ENCODE data around the gene SLC25A21.
A peak's percentile ranks its signal among the peaks of the same experiment; 100 is the strongest.

Gene SLC25A21

DNA sequence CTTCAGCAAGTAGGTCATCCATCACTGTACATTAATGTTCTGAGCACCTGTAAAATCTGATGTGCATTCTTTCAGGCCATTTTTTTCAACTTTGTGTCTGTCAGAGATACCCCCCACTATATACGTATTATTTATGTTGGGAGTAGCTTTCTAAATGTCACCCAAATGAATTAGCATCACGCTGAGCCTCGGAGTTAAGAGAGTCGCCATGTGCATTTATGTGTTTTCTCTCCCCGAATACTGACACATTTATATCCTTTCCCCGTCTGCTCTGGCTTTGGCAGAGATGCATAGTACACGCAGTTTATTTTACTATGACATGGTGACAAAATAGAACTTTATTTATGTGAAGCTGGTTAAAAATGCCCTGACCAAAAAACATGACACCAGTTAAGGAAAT lies 216.4 kb downstream of the SLC25A21 start:
- FAIRE-seq = no peak
- DNase-seq (ENCODE audit: extremely low spot score, insufficient read length, low read depth) = no peak

DNA sequence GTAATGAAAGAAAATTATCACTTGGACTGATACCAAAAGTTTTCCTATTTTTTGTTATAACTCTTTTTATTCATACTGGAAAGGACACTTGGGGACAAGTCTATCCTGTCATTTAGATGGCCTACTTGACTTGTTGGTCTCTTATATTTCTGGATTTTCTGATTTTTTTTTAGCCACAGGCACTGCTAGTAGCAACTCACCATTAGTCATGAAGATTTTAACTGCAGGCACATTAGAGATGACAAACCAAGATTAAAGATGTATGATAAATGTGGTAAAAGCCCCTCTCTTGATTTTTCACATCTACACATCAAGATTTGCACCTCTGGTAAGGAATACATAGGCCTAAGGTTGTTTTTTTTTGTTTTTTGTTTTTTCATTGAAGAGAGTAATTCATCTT lies 217.0 kb downstream of the SLC25A21 start:
- FAIRE-seq (no peak), DNase-seq (ENCODE audit: extremely low spot score, insufficient read length, low read depth) (no peak)

DNA sequence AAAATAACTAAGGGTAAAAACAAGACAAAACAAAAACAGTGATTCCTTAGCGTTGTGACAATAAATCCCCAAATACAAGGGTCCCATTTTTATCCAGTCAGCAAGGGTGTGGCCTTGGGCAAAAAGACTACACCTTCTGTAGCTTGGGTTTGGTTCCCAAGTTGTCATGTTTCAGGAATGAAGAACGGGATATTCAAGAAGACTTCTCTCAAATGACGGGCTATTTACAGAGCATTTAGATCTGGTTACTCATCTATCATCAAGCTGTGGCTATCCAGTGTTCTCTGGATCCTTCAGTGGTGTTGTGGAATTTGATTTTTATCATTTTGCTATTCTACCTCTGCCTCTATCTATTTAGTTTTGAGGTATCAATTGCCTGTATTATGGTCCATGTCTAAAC lies 219.7 kb downstream of the SLC25A21 start:
- no peak for DNase-seq (ENCODE audit: extremely low spot score, insufficient read length, low read depth)
- FAIRE-seq = no peak

DNA sequence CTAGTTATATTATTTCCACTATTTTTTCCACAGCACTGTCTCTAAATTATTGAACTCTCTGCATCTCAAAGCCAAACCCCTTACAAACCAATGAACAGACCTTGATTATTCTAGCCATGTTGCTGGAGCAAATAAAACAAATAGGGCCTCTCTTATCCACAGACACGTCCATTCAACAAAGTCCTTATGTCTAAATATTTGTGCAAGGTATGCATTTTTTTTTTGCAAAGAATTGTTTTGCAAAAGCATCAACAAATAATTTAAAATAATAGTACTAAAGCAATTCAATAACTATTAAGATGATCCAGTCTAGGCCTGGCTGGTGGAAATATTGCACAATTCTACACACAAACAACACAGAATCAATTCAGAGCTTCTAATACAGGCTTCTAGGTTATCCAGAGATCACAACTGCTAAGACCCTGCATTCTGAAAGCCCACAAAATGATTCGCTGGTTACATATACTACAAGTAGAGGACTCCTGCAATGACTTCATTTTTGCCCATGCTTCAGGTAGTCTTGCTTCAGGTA lies 221.0 kb downstream of the SLC25A21 start:
- FAIRE-seq (no peak), DNase-seq (ENCODE audit: extremely low spot score, insufficient read length, low read depth) (no peak)

DNA sequence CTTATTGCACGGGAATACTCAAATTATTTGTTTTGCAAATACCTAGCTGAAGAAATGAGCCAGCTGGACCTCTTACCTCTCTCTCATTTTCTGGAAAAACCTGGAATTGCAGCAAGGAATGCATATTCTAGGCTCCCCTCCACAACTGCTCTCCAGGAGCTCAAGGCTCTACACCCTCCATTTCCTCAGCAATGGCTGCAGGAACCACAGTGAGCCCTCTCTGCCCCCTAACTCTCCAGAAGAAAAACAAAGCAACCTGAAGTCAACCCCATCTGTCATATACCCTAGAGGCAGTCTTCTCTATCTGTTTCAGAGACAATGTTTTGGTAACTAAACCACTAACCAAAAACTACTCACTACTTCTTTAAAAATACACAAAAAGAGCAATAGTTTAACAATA lies 221.6 kb downstream of the SLC25A21 start:
- DNase-seq (ENCODE audit: extremely low spot score, insufficient read length, low read depth) = no peak
- no peak for FAIRE-seq

DNA sequence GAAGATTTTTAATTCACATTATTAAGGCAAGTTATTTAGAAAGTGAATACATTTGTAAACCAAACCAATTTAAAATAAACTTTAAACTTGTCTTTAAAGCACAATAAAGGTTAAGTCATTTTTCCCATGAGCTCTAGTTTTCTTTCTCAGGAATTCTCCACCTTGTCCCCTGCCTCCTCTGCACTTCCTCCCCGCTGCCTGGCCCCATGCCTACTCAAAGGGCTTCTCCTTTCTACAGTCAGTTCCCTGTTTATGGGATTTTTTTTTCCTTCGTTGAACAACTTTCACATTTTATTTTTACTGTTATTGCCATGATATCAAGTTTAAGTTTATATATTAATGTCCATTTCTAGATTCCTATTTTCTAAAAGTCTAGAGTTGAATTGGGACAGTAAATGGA lies 223.0 kb downstream of the SLC25A21 start:
- no peak for FAIRE-seq
- DNase-seq (ENCODE audit: extremely low spot score, insufficient read length, low read depth) = no peak

DNA sequence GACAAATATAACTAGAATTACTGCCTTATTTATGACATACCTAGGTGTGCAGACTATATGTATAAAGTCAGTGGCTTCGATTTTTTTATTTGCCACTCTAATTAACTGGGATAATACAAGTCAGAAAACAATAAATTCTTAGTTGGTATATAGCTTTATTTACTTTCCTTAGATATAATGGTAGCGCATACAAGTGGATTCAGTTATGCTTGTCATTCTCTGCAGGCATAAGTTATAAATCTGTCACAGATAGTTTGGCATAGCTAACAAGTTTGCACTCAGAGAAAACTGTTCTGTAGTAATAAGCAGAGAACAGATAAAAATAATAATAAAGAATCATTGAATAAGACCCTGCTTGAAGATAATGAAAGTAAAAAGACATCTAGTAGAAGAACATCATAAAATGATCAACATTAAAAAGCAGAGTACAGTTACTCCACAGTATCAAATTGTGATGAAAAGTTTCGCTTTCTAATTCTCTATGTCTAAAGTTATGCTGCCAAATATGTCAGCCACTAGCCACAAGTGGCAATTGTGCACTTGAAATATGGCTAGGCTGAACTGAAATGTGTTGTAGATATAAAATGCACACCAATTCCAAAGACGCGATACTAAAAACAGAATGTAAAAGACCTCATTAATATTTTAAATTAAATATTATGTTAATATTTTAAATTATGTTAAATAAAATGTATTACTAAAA lies 224.1 kb downstream of the SLC25A21 start:
- FAIRE-seq = no peak

DNA sequence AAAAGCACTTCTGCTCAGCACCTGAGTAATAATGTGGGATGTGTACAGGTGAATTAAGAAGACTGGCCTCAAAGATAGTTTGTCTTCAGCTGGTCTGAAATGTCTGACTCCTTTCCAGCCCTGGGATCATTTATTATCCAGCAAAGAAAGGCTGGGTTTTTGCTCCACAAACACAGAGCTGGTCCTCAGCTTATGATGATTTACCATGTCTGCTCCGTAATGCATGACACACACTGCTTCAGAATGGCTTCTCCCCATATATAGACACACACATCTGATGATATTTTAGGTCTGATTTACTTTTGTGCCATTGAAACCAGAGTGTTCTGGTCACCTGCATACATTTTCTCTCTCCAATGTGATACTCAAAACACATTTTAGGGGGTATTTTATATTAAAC lies 225.0 kb downstream of the SLC25A21 start:
- DNase-seq (ENCODE audit: extremely low spot score, insufficient read length, low read depth) (no peak), FAIRE-seq (no peak)

More for the DNA sequence above, 224.1 kb downstream of the SLC25A21 start:
- no peak for DNase-seq (ENCODE audit: extremely low spot score, insufficient read length, low read depth)

DNA sequence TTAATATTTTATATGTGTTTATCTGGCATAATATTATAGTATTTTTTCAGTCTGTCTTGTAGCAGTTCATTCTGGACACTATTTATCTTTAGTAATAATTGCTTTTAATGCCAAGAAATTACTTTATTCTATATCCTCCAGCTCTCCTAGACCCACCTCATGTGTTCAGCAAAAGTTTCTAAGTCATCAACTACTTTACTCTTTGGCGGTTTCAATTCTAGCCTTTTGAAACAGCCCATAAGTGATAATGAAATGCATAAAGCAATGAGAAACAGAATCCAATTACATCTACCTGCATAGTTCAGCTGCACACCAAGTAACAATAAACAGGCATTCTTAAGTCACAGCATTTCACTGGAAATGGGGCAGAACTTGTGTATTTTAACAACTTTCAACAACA lies 225.5 kb downstream of the SLC25A21 start:
- no peak for FAIRE-seq
- DNase-seq (ENCODE audit: extremely low spot score, insufficient read length, low read depth) = no peak

DNA sequence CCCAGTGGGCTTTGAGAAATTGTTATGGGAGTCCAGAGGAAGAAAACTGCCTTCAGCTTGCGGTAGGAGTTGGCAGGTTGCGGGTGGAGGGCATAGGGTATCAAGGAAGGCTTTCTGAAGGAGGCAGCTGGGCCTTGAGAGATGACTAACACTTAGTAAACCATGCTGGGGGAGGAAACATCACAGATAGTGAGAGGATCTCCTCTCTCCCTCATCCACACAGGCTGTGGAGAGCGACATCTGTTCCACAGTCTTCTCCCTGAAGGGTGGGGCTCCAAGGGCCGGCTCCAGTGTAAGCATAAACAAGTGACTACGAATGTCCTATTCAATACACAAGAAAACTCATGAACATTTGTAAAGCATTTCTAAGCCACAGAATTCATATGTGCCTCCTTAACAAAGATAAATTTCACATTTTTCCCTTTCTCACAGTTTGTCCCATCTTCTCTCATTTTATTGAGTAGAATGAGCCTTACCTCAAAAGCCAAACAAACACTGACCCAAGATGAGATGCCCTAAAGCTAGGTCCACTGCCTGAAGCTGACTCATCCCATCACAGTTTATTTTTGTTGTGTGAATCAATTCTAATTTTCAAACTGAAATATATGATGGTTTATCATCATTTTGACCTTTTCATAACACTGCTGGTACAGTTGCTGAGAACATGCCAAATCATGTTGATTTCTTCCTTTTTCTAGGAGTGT lies 227.9 kb downstream of the SLC25A21 start:
- no peak for DNase-seq (ENCODE audit: extremely low spot score, insufficient read length, low read depth)

DNA sequence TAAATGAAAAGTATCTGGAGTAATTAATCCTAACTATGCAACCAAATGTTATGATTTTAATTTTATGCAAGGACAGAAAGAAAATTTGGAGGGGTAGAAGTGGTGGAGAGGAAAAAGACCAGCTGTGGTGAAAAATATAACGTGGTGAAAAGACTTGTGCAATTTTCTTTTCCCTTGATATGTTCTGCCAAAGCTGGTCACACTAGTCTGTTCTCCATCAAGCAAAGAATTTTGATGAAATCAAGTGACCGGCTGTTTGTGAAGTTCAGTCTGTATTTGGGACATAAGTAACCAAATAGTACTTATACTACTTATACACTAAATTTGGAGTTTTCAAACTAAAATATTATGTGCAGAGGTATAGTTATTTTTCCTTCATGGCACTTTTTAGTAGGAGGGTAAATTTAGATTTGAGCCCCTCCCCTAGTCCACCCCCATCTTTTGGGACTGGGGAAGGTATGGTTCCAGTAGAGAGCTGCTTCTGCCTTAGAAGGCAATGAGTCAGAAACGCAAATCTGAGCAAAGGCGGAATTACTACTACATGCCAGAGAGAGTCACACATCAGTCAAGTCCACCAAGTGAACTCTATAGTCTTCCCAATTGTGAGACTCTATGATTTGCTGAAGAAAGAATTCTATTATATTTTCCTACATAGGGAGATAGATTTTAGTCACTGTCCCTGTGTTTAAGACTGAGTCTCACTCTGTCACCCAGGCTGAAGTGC lies 229.7 kb downstream of the SLC25A21 start:
- no peak for DNase-seq (ENCODE audit: extremely low spot score, insufficient read length, low read depth)

More for the DNA sequence above, 227.9 kb downstream of the SLC25A21 start:
- FAIRE-seq = no peak

DNA sequence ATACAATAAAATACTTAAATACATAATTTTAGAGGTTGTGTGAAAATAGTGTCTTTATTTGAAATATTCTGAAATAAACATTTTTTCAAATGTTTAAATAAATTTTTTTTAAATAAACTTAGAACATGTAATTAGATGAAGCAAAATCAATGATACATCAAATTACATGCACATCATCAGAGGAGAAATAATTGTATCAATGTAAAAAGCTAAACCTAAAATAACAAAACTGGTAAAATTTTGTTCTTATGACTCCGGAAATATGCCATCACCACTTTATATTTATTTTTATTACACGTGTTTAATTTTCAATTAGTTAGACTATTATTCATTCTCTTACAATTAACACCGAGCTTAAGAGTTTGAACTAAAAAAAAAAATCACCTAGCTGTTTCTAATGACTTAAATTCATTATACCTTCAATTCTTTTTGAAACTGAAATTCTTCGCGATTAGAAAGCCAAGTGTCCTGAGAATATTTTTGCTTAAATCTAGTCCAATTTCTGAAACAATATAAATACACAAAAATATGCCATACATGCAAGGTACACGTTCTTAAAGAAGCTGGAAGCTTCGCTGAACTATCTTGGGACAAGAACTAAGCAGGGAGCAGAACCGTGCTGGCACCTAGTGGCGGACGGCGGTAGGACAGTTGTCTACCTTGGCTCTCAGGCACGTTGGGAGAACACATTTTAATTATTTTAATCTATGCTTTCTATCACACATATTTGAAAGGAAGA lies 230.5 kb downstream of the SLC25A21 start:
- DNase-seq (ENCODE audit: extremely low spot score, insufficient read length, low read depth) = peak; percentile 7
- peak; percentile 70 for FAIRE-seq

More for the DNA sequence above, 229.7 kb downstream of the SLC25A21 start:
- no peak for FAIRE-seq

DNA sequence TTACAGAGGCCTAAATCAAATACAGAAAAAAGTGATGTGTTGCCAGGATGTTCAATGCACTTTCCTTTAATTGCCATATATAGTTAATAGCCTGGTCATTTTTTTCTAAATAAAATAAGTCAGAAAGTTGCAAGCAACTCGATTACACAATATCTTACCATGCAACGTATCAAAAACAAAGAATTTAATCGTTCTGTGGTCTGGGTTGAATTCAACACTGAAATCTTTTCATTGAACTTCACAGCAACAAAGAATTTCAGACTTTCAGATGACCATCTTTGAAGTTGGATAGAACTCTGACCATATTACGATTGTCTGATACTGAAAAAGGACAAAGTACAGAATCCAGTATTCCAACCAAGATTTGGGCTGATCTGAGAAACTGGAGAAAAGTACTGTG lies 231.9 kb downstream of the SLC25A21 start:
- FAIRE-seq (no peak), DNase-seq (ENCODE audit: extremely low spot score, insufficient read length, low read depth) (no peak)

DNA sequence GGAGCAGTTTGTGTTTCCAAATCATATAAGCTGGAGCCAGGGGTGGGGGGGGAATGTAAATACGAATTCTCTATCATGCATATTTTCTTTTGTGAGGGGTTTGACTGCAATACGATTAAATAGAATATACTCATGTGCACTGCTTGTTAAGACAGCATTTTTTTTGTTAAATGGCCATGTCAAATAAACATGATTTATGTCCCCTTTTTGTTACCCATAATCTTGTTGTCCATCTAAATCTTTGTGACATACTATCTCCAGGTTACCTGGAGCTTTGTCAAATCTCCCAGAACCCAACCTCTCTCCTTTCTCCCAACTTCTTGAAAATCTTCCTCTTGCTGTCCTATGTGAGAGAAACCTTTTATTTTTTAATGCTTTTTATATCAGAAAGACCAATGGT lies 233.1 kb downstream of the SLC25A21 start:
- DNase-seq (ENCODE audit: extremely low spot score, insufficient read length, low read depth) (no peak), FAIRE-seq (no peak)

DNA sequence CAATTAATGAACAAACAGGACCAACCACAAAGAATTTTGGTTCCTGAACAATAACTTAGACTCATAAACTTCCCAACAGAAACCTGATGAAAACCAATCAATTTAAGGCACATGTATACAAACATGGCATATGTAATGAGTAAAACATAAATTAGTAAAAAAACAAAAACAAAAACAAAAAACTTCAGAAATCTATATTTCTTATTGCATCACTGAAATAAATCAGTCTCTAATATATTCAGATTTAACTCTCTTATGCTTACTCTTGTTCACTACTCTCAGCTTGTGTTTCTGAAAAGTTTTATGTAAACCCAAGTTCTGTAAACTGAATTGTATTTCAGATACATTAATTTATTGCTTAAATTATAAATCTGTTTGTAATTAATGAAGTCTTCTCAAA lies 233.7 kb downstream of the SLC25A21 start:
- DNase-seq (ENCODE audit: extremely low spot score, insufficient read length, low read depth) (no peak), FAIRE-seq (no peak)

DNA sequence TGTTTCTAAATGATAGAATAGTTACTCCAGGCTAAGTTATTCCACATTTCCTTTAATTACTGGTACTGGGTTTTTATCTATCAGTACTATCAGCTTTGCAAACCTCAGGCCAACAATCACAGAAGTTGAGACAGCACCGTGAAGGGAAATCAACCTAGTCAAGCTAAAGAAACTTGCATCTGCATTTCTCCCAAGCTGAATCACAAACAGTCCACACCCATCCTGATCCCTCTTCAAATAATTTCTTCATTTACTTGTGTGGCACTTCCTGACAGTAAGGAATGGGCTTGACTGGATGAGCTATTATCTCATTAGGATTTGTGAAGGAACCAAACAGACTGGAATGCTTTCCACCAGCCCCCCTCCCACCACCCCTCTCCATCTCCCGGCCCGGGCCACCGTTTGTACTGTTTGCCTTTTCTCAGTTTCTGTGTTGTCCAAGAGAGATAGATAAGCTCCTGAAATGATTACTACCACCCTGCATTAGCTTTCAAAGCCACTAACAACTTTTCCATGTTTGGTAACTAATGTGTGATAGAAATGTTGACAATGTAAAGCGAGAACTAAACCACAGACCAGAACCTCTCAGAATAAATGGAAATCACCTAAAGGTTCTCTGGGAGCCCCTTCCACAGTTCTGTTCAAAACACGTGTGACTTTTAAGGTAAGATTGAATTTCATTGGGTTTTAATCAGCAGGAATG lies 236.3 kb downstream of the SLC25A21 start:
- no peak for DNase-seq (ENCODE audit: extremely low spot score, insufficient read length, low read depth)
- no peak for FAIRE-seq

DNA sequence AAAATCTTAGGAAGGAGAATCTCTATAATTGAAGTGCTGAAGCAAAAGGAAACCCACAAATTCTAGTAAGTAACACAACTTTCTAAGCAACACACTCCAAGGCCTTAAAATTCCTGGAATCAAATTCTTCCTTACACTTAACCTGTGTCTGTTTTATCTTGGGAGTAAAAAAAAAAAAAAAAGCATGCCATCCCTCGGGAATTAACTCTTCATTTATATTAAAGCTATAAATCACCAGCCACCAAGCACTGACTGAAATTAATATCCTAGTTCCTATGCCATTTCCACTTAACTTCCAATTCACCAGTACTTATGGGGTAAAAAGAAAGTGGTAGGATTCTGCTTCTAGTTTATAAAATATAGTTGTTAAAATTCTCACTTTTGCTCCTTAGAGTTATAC lies 238.1 kb downstream of the SLC25A21 start:
- FAIRE-seq = no peak
- no peak for DNase-seq (ENCODE audit: extremely low spot score, insufficient read length, low read depth)

DNA sequence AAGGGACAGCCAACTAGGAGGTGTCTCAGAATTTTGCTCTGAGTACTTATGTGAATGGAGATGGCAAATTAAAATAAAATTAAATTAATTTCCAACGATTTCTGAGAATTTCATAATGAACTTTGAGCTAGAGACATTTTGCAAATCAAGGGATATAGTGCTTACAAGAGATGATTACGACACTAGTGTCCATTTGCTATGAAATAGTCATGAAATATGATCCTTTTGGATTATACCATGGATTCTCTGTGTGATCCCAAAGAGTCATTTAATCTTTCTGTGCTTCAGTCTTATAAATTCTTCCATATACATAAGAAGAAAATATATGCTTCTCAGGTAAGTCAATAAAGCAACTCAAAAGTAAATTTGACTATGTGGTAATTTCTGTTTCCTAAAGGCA lies 240.6 kb downstream of the SLC25A21 start:
- DNase-seq (ENCODE audit: extremely low spot score, insufficient read length, low read depth) = no peak
- no peak for FAIRE-seq

DNA sequence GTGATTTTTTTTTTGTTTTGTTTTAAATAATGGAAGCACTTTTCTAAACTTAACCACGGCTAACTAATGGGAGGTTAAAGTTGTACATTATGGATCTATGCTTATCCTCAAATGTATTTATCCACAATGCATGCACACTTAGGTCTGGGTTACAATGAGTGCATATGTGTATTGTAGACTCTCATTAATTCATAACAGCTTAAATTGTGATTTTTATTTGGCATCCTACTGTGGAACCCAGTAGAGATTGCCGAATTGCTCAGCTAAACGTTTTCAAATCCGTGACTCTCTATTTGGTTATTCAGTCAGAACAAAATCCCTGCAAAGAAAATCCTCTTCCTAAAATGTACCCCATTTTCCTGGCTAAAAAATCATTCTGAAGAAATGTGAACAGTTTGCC lies 244.0 kb downstream of the SLC25A21 start:
- DNase-seq (ENCODE audit: extremely low spot score, insufficient read length, low read depth) (no peak), FAIRE-seq (no peak)

DNA sequence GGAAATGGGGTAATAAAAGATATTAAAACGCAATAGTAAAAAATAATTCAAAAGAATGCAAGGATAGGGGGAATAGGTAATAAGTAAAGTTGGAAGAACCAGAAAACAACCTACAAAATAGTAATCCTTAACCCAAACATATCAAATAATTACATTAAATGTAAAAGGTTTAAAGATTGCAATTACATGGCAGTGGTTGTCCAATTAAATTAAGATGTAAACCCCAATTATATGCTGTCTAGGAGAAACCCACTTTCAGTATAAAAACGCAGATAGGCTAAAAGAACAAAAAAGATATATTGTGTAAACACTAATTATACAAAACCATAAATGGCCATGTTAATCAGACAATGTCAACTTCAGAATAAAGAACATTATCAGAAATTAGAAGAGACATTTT lies 247.3 kb downstream of the SLC25A21 start:
- no peak for FAIRE-seq
- no peak for DNase-seq (ENCODE audit: extremely low spot score, insufficient read length, low read depth)

Measured in GM18507 (cell line).